ENCODE results near the gene DYSF. TPM values are rescaled to one million over a fixed set of nuclear protein-coding genes. Genes with fewer than 3 reads are reported as not detected.

DYSF gene
- total and polyA plus RNA-seq, 5 experiments from 2014 or later = 3.0 to 3.5 (median 3.2) TPM

DNA sequence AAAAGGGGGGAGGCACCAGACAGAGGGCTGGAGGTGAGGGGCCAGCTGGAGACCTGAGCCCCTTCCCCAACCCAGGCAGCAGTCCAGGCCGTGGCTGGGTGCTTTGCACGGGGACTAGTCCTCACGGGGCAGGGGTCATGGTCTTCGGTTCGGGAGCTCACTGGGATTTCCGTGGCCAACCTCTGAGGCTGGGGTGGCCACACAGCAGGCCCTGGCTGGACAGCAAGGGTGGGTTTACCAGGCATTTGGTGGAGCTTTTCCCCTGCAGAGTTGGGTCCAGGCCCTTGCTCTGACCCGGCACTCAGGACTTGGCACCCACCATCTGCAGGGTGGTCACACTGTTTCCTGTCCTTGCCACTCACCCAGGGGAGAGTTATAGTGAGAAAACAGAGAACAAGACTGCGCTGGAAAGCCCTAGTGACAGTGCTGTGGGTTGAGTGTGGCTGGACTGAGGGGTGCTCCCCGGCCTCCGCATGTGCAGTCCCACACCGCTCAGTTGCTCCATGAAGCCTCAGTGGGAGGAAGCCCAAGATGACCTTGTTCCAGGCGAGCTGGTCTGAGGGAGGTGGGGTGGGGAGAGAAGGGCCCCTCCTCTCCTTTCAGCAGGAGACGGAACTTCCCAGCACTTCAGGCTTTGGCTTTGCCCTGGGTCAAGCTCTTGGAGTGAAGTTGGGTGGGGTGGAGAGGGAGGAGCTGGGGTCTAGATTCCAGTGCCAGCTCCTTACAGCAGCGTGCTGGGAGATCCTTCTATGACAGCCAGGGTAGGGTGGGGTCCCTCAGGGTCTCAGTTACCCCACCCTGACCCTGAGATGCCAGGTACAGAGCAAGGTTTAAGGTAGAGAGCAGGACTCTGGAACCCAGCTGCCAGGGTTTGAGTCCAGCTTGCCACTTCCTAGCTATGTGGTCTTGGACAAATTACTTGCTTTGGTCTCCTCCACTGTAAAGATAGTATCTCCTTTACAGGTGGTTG lies 219.8 kb downstream of the DYSF start:
- H3K4me1 Mint-ChIP-seq = peaks cover 0 to 3% (median 0%) of the 10 kb centered on the region in 4 donors
- peaks cover 2 to 27% (median 10%) of the 10 kb centered on the region in 5 donors for H3K27me3 Mint-ChIP-seq
- no peak for ATAC-seq
- POLR2A ChIA-PET = no interaction called here
- no peak overlapping the region for H3K27ac Mint-ChIP-seq
- H3K4me3 Mint-ChIP-seq = no peak overlapping the region
- H3K36me3 Mint-ChIP-seq = no peaks in the 10 kb centered on the region
- DNase-seq = peak in 2 of 10 donors; percentile 11 to 45
- H3K9me3 Mint-ChIP-seq = peaks cover 0 to 2% (median 0%) of the 10 kb centered on the region in 9 donors

DNA sequence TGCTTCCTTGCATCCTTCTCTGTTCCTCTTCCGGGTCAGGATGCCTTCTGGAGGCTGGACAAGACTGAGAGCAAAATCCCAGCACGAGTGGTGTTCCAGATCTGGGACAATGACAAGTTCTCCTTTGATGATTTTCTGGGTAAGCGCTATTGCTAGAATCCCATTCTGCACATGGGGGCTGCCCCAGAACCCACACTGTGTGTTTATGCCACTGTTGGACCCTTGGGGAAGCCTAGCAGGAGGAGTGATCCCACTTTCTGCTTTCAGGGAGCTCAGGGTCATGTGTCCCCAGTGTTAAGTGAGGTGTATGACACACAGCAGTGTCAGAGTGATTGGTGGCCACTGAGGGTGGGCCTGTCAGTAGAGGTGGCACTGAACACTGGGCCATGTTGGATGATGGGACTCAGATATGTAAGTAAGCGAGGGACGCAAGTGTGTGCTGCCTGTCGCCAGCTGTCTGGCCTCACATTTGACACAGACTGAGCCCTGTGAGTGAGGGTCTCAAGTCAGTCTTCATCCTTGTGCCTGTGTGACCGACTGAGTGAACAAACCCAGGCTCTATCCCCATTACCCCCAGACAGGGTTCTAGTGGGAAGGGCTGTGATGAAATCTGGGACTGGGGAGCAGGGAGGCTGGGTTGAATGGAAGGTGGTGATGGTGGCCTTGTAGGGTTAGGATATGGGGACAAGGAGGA lies 220.9 kb downstream of the DYSF start:
- no peak overlapping the region for H3K27ac Mint-ChIP-seq
- peaks cover 2 to 33% (median 12%) of the 10 kb centered on the region in 5 donors for H3K27me3 Mint-ChIP-seq
- DNase-seq (peak in 1 of 10 donors; percentile 12), ATAC-seq (no peak)
- H3K36me3 Mint-ChIP-seq = no peaks in the 10 kb centered on the region
- peaks cover 0 to 3% (median 0%) of the 10 kb centered on the region in 4 donors for H3K4me1 Mint-ChIP-seq
- peaks cover 0 to 2% (median 0%) of the 10 kb centered on the region in 9 donors for H3K9me3 Mint-ChIP-seq
- POLR2A ChIA-PET = no interaction called here
- no peak overlapping the region for H3K4me3 Mint-ChIP-seq

DNA sequence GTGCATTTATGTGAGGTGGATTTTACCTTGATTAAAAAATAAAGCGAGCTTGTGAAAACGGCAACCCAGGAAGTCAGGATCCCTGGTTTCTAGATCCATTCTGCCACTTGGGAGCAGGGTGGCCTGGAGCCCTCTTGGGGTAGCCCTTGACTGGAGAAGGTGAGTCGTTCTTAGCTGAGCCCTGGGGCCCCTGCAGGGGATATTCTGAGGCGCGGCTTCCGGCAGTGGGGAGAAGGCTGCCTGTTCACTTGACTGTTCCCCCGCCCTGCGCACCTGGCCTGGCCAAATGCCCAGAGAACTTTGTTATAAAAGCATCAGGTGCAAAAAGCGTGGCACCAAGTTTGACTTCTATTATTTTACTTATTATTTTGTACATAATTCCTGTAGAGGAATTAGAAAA lies 221.9 kb downstream of the DYSF start:
- H3K27me3 Mint-ChIP-seq = peaks cover 2 to 25% (median 4%) of the 10 kb centered on the region in 5 donors
- POLR2A ChIA-PET = no interaction called here
- H3K27ac Mint-ChIP-seq = no peak overlapping the region
- no peak for ATAC-seq
- no peak overlapping the region for H3K4me3 Mint-ChIP-seq
- DNase-seq = peak in 1 of 10 donors; percentile 27
- peaks cover 0 to 3% (median 0%) of the 10 kb centered on the region in 4 donors for H3K4me1 Mint-ChIP-seq
- H3K36me3 Mint-ChIP-seq = no peaks in the 10 kb centered on the region
- peaks cover 0 to 2% (median 0%) of the 10 kb centered on the region in 9 donors for H3K9me3 Mint-ChIP-seq

DNA sequence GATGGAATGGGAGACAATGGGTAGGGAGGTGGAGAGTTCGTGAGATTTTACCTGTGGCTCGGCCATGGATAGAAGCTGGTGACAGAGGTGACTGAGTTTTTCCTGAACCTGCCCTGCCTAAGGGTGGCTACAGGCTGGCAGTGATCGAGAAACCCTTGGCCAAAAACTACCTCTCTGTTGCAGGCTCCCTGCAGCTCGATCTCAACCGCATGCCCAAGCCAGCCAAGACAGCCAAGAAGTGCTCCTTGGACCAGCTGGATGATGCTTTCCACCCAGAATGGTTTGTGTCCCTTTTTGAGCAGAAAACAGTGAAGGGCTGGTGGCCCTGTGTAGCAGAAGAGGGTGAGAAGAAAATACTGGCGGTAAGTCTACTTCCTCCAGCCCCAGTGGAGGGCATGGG lies 225.5 kb downstream of the DYSF start:
- Mint-ChIP-seq H3K4me3 (no peak overlapping the region), H3K36me3 (no peaks in the 10 kb centered on the region), H3K9me3 (no peaks in the 10 kb centered on the region), H3K27me3 (peaks cover 0 to 29% (median 2%) of the 10 kb centered on the region in 5 donors), H3K4me1 (peaks cover 0 to 2% (median 0%) of the 10 kb centered on the region in 4 donors), H3K27ac (no peak overlapping the region)
- POLR2A ChIA-PET = no interaction called here
- peak in 1 of 10 donors; percentile 35 for DNase-seq
- no peak for ATAC-seq

DNA sequence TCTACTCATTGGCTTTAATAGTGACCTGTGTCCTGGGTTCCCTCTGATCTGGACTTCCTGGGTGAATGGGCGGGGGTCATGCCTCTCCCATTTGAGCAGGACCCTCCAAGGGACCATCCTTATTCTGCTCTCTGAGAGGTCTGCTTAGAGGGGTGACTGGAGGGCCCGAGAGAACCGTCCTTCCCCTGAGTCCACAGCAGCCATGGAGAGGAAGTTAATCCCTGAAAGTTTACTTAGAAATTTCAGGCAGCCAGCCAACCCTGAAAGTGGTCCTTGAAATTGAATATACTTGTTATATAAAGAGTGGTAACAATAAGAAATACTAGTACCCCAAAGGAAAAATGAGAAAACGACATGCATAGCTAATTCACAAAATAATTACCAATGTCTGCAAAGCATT lies 226.1 kb downstream of the DYSF start:
- Mint-ChIP-seq H3K4me1 (peaks cover 0 to 2% (median 0%) of the 10 kb centered on the region in 4 donors), H3K4me3 (no peak overlapping the region)

DNA sequence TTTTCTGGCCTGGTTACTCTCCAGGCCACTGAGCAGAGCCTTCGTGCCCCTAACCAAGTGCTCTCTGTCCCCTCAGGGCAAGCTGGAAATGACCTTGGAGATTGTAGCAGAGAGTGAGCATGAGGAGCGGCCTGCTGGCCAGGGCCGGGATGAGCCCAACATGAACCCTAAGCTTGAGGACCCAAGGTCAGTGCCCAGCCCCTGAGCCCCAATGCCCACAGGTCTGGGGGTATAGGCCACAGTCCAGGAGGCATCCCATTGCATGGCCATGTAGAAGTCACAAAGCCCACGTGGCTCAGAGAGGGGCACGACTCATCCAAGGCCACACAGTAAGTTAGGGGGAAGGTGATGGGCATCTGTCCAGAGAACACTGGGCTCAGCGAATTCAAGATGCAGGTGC lies 227.6 kb downstream of the DYSF start:
- Mint-ChIP-seq H3K4me3 (no peak overlapping the region), H3K36me3 (no peaks in the 10 kb centered on the region), H3K9me3 (no peaks in the 10 kb centered on the region), H3K27me3 (peaks cover 0 to 23% (median 2%) of the 10 kb centered on the region in 5 donors), H3K27ac (peak overlapping the region in 1 of 10 donors; percentile 50), H3K4me1 (peaks cover 0 to 2% (median 0%) of the 10 kb centered on the region in 4 donors)
- no peak for ATAC-seq
- peak in 1 of 10 donors; percentile 26 for DNase-seq
- POLR2A ChIA-PET = no interaction called here

More for the DNA sequence above, 226.1 kb downstream of the DYSF start:
- Mint-ChIP-seq H3K36me3 (no peaks in the 10 kb centered on the region), H3K27me3 (peaks cover 0 to 28% (median 2%) of the 10 kb centered on the region in 5 donors), H3K27ac (no peak overlapping the region), H3K9me3 (no peaks in the 10 kb centered on the region)
- ATAC-seq = no peak
- DNase-seq = peak in 1 of 10 donors; percentile 16
- POLR2A ChIA-PET = no interaction called here

DNA sequence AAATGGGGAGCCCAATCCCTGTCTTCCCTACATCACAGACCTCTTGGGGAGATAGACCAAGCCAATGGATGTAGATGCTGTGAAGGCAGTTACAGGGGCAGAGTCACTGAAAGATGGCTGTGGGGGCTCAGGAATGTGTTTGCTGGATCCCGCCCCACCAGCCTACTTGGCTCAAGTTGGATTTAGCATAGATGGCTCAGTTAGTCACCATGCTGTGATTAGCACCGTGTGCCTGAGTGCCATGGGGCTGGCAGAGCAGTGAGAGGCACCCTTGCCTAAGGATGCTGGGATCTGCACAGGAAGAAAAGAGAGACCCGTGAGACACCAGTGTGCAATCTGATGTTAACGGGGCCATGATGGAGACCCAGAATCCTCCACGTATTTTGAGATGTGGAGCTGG lies 228.3 kb downstream of the DYSF start:
- Mint-ChIP-seq H3K9me3 (no peaks in the 10 kb centered on the region), H3K27me3 (peaks cover 0 to 25% (median 2%) of the 10 kb centered on the region in 5 donors), H3K36me3 (no peaks in the 10 kb centered on the region), H3K27ac (no peak overlapping the region), H3K4me3 (no peak overlapping the region), H3K4me1 (peaks cover 0 to 2% (median 0%) of the 10 kb centered on the region in 4 donors)
- DNase-seq = peak in 1 of 10 donors; percentile 16
- POLR2A ChIA-PET = no interaction called here
- no peak for ATAC-seq

DNA sequence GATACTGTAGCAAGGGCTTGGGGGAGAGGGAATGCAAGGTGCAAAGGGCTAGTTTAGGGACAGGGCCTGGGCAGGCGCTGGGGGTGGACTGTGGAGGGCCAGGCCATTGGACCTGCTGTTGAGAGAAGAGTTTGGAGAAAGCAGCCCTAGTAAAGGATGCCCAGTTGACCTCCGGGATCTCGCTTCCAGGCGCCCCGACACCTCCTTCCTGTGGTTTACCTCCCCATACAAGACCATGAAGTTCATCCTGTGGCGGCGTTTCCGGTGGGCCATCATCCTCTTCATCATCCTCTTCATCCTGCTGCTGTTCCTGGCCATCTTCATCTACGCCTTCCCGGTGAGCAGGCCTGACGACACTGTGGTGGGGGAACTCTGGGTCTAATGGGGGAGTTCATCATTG lies 229.0 kb downstream of the DYSF start:
- H3K27me3 Mint-ChIP-seq = peaks cover 0 to 21% (median 0%) of the 10 kb centered on the region in 5 donors
- H3K9me3 Mint-ChIP-seq = no peaks in the 10 kb centered on the region
- no peak overlapping the region for H3K27ac Mint-ChIP-seq
- no peak for ATAC-seq
- peaks cover 0 to 2% (median 0%) of the 10 kb centered on the region in 4 donors for H3K4me1 Mint-ChIP-seq
- H3K36me3 Mint-ChIP-seq = no peaks in the 10 kb centered on the region
- no peak overlapping the region for H3K4me3 Mint-ChIP-seq
- POLR2A ChIA-PET = no interaction called here
- peak in 1 of 10 donors; percentile 57 for DNase-seq

DNA sequence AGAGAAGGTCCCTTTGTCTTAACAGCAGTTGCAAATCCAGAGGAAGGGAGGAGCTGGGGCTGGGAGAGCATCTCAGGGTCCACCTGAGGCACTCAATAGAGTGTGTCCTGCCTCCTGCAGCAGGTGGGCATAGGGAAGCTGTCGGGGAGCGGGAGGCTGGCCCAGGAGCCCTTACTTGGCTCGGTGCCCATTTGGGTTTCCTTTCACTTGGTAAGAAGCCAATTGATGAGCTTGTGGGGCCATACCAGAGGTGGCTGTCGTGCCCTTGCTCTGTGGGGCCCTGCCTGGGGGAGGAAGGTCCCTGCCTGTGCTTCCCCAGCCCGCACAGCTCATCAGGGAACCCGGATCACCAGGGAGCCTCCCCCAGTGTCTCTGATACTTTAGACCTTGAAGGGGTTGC lies 229.7 kb downstream of the DYSF start:
- H3K4me1 Mint-ChIP-seq = peaks cover 0 to 4% (median 0%) of the 10 kb centered on the region in 4 donors
- H3K27ac Mint-ChIP-seq = no peak overlapping the region
- peak in 1 of 10 donors; percentile 30 for DNase-seq
- H3K9me3 Mint-ChIP-seq = no peaks in the 10 kb centered on the region
- peaks cover 0 to 21% (median 0%) of the 10 kb centered on the region in 5 donors for H3K27me3 Mint-ChIP-seq
- no peak overlapping the region for H3K4me3 Mint-ChIP-seq
- no peak for ATAC-seq
- POLR2A ChIA-PET = no interaction called here
- no peaks in the 10 kb centered on the region for H3K36me3 Mint-ChIP-seq

DNA sequence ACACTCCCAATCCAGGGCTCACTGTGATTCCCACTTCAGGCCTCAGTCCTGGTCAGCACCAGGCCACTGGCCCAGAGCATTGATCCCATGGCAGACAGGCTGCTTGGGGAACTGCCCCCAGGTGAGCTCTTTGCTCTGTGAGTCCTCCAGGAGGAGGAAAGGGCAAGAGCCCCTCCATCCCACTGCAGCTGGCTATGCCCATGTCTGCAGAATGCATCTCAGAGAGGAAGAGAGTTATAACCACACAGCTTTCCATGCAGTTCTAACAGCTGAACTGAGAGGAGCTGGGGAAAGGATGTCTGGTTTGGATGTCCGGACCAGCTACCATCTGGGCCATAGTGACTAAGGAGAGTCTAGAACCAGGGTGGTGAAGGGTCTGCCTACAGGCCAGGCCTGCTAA lies 230.3 kb downstream of the DYSF start:
- H3K27me3 Mint-ChIP-seq = peaks cover 0 to 18% (median 0%) of the 10 kb centered on the region in 5 donors
- DNase-seq = peak in 1 of 10 donors; percentile 9
- no peak for ATAC-seq
- no peaks in the 10 kb centered on the region for H3K36me3 Mint-ChIP-seq
- no peak overlapping the region for H3K4me3 Mint-ChIP-seq
- H3K27ac Mint-ChIP-seq = no peak overlapping the region
- H3K9me3 Mint-ChIP-seq = no peaks in the 10 kb centered on the region
- H3K4me1 Mint-ChIP-seq = peaks cover 0 to 7% (median 0%) of the 10 kb centered on the region in 4 donors
- POLR2A ChIA-PET = no interaction called here

DNA sequence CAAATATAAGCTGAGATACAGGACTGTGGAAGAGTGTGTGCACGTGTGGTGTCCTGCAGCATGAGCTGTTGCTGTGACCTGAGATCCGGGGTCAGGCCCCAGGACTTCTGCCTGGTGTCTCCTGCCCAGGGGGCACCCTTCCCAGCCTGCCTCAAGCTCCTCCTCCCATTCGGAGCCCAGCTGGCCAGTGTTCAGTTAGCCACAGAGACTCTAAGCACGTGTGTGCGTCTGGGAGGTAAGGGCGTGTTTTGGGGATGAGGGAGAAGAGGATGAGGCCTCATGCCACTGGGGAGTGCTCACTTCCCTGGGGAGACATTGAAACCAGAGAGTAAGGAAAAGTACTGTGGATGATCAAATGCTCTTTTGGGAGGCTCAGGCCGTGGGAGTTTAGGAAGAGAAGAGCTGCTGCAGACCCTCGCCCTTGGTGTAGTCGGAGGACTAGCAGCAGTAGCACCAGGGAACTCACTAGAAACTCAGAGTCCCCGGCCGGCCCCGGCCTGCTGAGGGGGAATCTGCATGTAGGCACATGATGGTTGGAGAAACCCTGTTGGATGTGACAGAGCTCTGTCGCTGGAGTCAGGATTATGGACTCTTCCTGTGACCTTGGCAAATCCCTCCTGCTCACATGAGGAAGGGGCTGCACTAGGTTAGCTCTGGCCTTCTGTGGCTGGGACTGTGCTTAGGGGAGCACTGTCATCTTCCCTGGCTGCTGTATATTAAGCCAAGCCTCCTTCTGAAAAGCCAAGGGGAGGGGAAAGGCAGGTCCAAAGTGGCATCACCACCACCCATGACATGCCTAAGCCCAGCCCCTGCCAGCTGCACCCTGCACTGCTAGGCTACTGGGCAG lies 231.1 kb downstream of the DYSF start:
- Mint-ChIP-seq H3K27ac (no peak overlapping the region), H3K4me1 (peaks cover 0 to 7% (median 0%) of the 10 kb centered on the region in 4 donors), H3K4me3 (no peak overlapping the region), H3K27me3 (peaks cover 0 to 14% (median 0%) of the 10 kb centered on the region in 5 donors), H3K9me3 (no peaks in the 10 kb centered on the region), H3K36me3 (no peaks in the 10 kb centered on the region)
- peak in 1 of 10 donors; percentile 50 for DNase-seq
- POLR2A ChIA-PET = no interaction called here
- ATAC-seq = no peak
